ENCODE measurements around the gene TREX2.

The TREX2 gene

GRCh38 chrX:153396320-153397195 is 49.3 kb downstream of the TREX2 start:
- 90% methylated on average over 23 of the region's 26 CpGs for WGBS (ENCODE audit: insufficient coverage)
- H3K9me3 ChIP-seq (ENCODE audit: control extremely low read depth in 1 of 5, control insufficient read depth in 4 of 5, insufficient read depth in 2 of 5, low read depth in 1 of 5, low read length in 4 of 5) = peaks cover 0 to 5% (median 0%) of the 10 kb centered on the region in 5 experiments

GRCh38 chrX:153395613-153396319 is 50.1 kb downstream of the TREX2 start:
- DNase-seq = peak in 2 of 3 donors; percentile 43 to 58
- Histone ChIP-seq H3K9me3 (ENCODE audit: control extremely low read depth in 1 of 5, control insufficient read depth in 4 of 5, insufficient read depth in 2 of 5, low read depth in 1 of 5, low read length in 4 of 5) (peaks cover 0 to 7% (median 0%) of the 10 kb centered on the region in 5 experiments), H3K4me1 (ENCODE audit: control extremely low read depth in 1 of 4, control insufficient read depth in 4 of 4, insufficient read depth in 4 of 4, low read length in 3 of 4) (peaks cover 0 to 32% (median 15%) of the 10 kb centered on the region in 4 experiments), H3K4me3 (ENCODE audit: control insufficient read depth in 1 of 7, extremely low read depth in 1 of 7, insufficient read depth in 4 of 7, low read depth in 2 of 7, low read length in 6 of 7) (peak overlapping the region in 1 of 7 experiments; percentile 28), H3K27ac (ENCODE audit: insufficient read depth in 1 of 2, low read depth in 1 of 2, low read length in 2 of 2, poor library complexity in 1 of 2, severe bottlenecking in 2 of 2) (no peak overlapping the region), H3K27me3 (replicated peaks in 2 of 5; ENCODE audit: control insufficient read depth in 4 of 5, insufficient read depth in 5 of 5, low read length in 4 of 5) (peaks cover 0 to 10% (median 0%) of the 10 kb centered on the region in 5 experiments), H3K36me3 (ENCODE audit: control insufficient read depth in 4 of 4, insufficient read depth in 4 of 4, low read length in 3 of 4) (no peaks in the 10 kb centered on the region)
- ChIA-PET POLR2A (no interaction called here), CTCF (interaction anchor here (2.9 kb wide), 1 partner anchor 11 kb away, joined by 11 read pairs; no protein-coding TSS in a partner anchor)
- WGBS (ENCODE audit: insufficient coverage) = 85% methylated on average over 23 of the region's 26 CpGs

More at GRCh38 chrX:153396320-153397195, 49.3 kb downstream of the TREX2 start:
- ChIA-PET POLR2A (no interaction called here), CTCF (interaction anchor here (2.9 kb wide), 1 partner anchor 10 kb away, joined by 11 read pairs; no protein-coding TSS in a partner anchor)
- Histone ChIP-seq H3K27ac (ENCODE audit: insufficient read depth in 1 of 2, low read depth in 1 of 2, low read length in 2 of 2, poor library complexity in 1 of 2, severe bottlenecking in 2 of 2) (no peak overlapping the region), H3K4me1 (ENCODE audit: control extremely low read depth in 1 of 4, control insufficient read depth in 4 of 4, insufficient read depth in 4 of 4, low read length in 3 of 4) (peaks cover 0 to 32% (median 15%) of the 10 kb centered on the region in 4 experiments), H3K27me3 (replicated peaks in 2 of 5; ENCODE audit: control insufficient read depth in 4 of 5, insufficient read depth in 5 of 5, low read length in 4 of 5) (peaks cover 0 to 10% (median 0%) of the 10 kb centered on the region in 5 experiments), H3K4me3 (ENCODE audit: control insufficient read depth in 1 of 7, extremely low read depth in 1 of 7, insufficient read depth in 4 of 7, low read depth in 2 of 7, low read length in 6 of 7) (no peak overlapping the region), H3K36me3 (ENCODE audit: control insufficient read depth in 4 of 4, insufficient read depth in 4 of 4, low read length in 3 of 4) (no peaks in the 10 kb centered on the region)
- no peak for DNase-seq

- H3K27ac ChIP-seq (ENCODE audit: insufficient read depth in 1 of 2, low read depth in 1 of 2, low read length in 2 of 2, poor library complexity in 1 of 2, severe bottlenecking in 2 of 2) = no peak overlapping the region
- peaks cover 0 to 10% (median 0%) of the 10 kb centered on the region in 5 experiments for H3K27me3 ChIP-seq (replicated peaks in 2 of 5; ENCODE audit: control insufficient read depth in 4 of 5, insufficient read depth in 5 of 5, low read length in 4 of 5)
- ChIA-PET POLR2A (no interaction called here), CTCF (interaction anchor here (1.3 kb wide), 2 partner anchors 13 to 34 kb away, joined by 3 read pairs; no protein-coding TSS in a partner anchor)
- DNase-seq = no peak
- H3K36me3 ChIP-seq (ENCODE audit: control insufficient read depth in 4 of 4, insufficient read depth in 4 of 4, low read length in 3 of 4) = no peaks in the 10 kb centered on the region
- peaks cover 0 to 28% (median 15%) of the 10 kb centered on the region in 4 experiments for H3K4me1 ChIP-seq (ENCODE audit: control extremely low read depth in 1 of 4, control insufficient read depth in 4 of 4, insufficient read depth in 4 of 4, low read length in 3 of 4)
- WGBS (ENCODE audit: insufficient coverage) = 94% methylated on average over 12 of the region's 13 CpGs
- no peak overlapping the region for H3K4me3 ChIP-seq (ENCODE audit: control insufficient read depth in 1 of 7, extremely low read depth in 1 of 7, insufficient read depth in 4 of 7, low read depth in 2 of 7, low read length in 6 of 7)
- H3K9me3 ChIP-seq (ENCODE audit: control extremely low read depth in 1 of 5, control insufficient read depth in 4 of 5, insufficient read depth in 2 of 5, low read depth in 1 of 5, low read length in 4 of 5) = peaks cover 0 to 8% (median 0%) of the 10 kb centered on the region in 5 experiments
Observed at GRCh38 chrX:153394612-153395011, 51.2 kb downstream of the TREX2 start.

Measured in common myeloid progenitor, CD34-positive (primary cell).